Right atrium auricular region (tissue), 2 donors: Measurements from ENCODE around the gene TMC2. TPM values are rescaled to one million over a fixed set of nuclear protein-coding genes. Genes with fewer than 3 reads are reported as not detected.

Experiments
- DNase-seq: peaks from one replicate; pipeline ENCODE4 v3.0.0-alpha.2; 2019; ENCODE audit warnings: low spot score
- H3K27ac ChIP-seq, 2 donors: fragments of 200-600 bp; sonication (generic); 1 replicate in 1 of 2; 2 replicates in 1 of 2; pipeline ENCODE4 v1.5.1; 2016 to 2019
- H3K27me3 ChIP-seq, 2 donors: fragments of 200-600 bp; sonication (generic); one replicate each; pipeline versions ENCODE4 v1.5.1 to v1.6.0; 2017 to 2019
- H3K36me3 ChIP-seq: fragments of 200-600 bp; sonication (generic); one replicate; pipeline ENCODE4 v1.5.1; 2016
- H3K4me1 ChIP-seq, 2 donors: fragments of 200-600 bp; sonication (generic); one replicate each; pipeline versions ENCODE4 v1.5.1 to v1.6.0; 2017 to 2019
- H3K4me3 ChIP-seq, 2 donors: fragments of 200-600 bp; sonication (generic); 1 replicate in 1 of 2; 2 replicates in 1 of 2; pipeline ENCODE4 v1.5.1; 2017 to 2019; ENCODE audit warnings: mild to moderate bottlenecking in 1 of 2, moderate library complexity in 1 of 2
- H3K9me3 ChIP-seq, 2 donors: fragments of 200-600 bp; sonication (generic); one replicate each; pipeline ENCODE4 v1.5.1; 2019
- CTCF ChIP-seq, 2 donors: fragments of 200-600 bp; sonication (generic); IDR thresholded peaks; one replicate each; pipeline ENCODE4 v1.5.1; 2019; ENCODE audit warnings: antibody characterized with exemption in 2 of 2
- total RNA-seq, 2 donors: library from RNA; depleted of rRNA; stranded (reverse); fragments of >200 nt; gene quantifications; one replicate each; pipeline ENCODE4 v1.1.0, GENCODE V29; 2016

TMC2 gene
- total RNA-seq, 2 donors from 2014 or later, result not detected

- Histone ChIP-seq H3K27me3 (no peaks in the 10 kb centered on the region), H3K36me3 (no peaks in the 10 kb centered on the region), H3K9me3 (no peaks in the 10 kb centered on the region), H3K4me3 (no peak overlapping the region), H3K4me1 (peaks cover 0 to 8% of the 10 kb centered on the region in 2 donors), H3K27ac (no peak overlapping the region)
- no peak for DNase-seq
- no peak for TF ChIP-seq CTCF (IDR thresholded peaks at IDR 0.05)
Observed at GRCh38 chr20:2535711-2536559, 438 bp upstream of the TMC2 start.

GRCh38 chr20:2537101-2537500 is 728 bp downstream of the TMC2 start:
- H3K27ac ChIP-seq, result no peak overlapping the region
- no peaks in the 10 kb centered on the region for H3K9me3 ChIP-seq
- no peak overlapping the region for H3K4me3 ChIP-seq
- H3K27me3 ChIP-seq, result no peaks in the 10 kb centered on the region
- H3K4me1 ChIP-seq, result peaks cover 0 to 8% of the 10 kb centered on the region in 2 donors
- DNase-seq, result no peak
- TF ChIP-seq CTCF (IDR thresholded peaks at IDR 0.05), result no peak
- no peaks in the 10 kb centered on the region for H3K36me3 ChIP-seq

- Histone ChIP-seq H3K27me3 (no peaks in the 10 kb centered on the region), H3K4me3 (no peak overlapping the region), H3K36me3 (no peaks in the 10 kb centered on the region), H3K27ac (no peak overlapping the region), H3K9me3 (no peaks in the 10 kb centered on the region), H3K4me1 (peaks cover 0 to 8% of the 10 kb centered on the region in 2 donors)
- TF ChIP-seq CTCF (IDR thresholded peaks at IDR 0.05), result no peak
- DNase-seq, result no peak
Observed at GRCh38 chr20:2538356-2538755, 2.0 kb downstream of the TMC2 start.

- Histone ChIP-seq H3K27ac (no peak overlapping the region), H3K27me3 (no peaks in the 10 kb centered on the region), H3K9me3 (no peaks in the 10 kb centered on the region), H3K4me3 (no peak overlapping the region), H3K36me3 (no peaks in the 10 kb centered on the region), H3K4me1 (peaks cover 0 to 8% of the 10 kb centered on the region in 2 donors)
- DNase-seq, result no peak
- TF ChIP-seq CTCF (IDR thresholded peaks at IDR 0.05), result no peak
Observed at GRCh38 chr20:2538931-2539720, 2.8 kb downstream of the TMC2 start.

GRCh38 chr20:2541940-2542339 is 5.6 kb downstream of the TMC2 start:
- Histone ChIP-seq H3K4me1 (no peaks in the 10 kb centered on the region), H3K27me3 (no peaks in the 10 kb centered on the region), H3K36me3 (no peaks in the 10 kb centered on the region), H3K9me3 (no peaks in the 10 kb centered on the region), H3K4me3 (no peak overlapping the region), H3K27ac (no peak overlapping the region)
- DNase-seq, result no peak
- TF ChIP-seq CTCF (IDR thresholded peaks at IDR 0.05), result no peak
